ENCODE data around the gene FYCO1. TPM values are rescaled to one million over a fixed set of nuclear protein-coding genes. Genes with fewer than 3 reads are reported as not detected.
A peak's percentile ranks its signal among the peaks of the same experiment; 100 is the strongest.

FYCO1 gene
- total RNA-seq, 3 donors from 2014 or later (not counting 1 experiment from before 2014, with no cell fraction given): 23.0 to 28.4 (median 27.5) TPM

DNA sequence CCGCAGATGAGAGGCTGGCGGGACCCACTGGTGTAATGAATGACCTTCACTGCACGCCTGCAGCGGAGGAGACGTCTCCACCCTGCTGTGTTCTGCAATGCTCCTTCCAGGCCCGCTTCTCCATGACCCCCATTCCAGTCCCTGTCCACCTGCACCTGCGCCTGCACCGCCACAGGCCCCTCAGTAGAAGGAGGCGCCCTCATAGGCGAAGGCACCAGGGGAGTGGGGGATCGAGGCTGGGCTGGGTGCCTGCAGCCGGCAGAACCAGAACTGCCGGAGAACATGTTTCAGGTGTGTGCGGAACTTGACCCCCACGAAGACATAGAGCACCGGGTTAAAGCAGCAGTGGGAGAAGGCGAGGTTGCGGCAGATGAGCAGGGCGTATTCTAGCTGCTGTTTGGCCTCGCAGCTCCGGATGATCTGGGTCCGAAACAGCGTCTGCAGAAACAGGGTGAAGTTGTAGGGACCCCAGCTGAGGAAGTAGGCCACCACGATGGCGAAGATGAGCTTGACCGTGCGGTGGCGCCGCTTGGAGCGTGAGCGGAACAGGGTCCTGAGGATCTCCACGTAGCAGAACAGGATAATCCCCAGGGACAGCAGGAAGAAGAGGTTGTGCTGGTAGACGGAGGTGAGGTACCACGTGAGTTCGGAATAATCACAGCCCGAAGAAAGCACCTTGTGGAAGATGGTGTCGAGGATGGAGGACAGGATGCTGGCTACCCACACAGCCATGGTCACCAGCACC is 25.3 kb upstream of the FYCO1 start:
- Histone ChIP-seq H3K36me3 (ENCODE audit: control insufficient read depth, insufficient read depth, low read length) (no peaks in the 10 kb centered on the region), H3K4me1 (ENCODE audit: control insufficient read depth, insufficient read depth, low read length) (peaks cover 14% of the 10 kb centered on the region), H3K9me3 (ENCODE audit: control insufficient read depth, insufficient read depth, low read length) (no peaks in the 10 kb centered on the region), H3K4me3 (ENCODE audit: low read length) (no peak overlapping the region), H3K27ac (ENCODE audit: low read length) (no peak overlapping the region), H3K27me3 (ENCODE audit: control insufficient read depth, insufficient read depth, low read length) (peaks cover 8% of the 10 kb centered on the region)
- TF ChIP-seq, protein P1, sequence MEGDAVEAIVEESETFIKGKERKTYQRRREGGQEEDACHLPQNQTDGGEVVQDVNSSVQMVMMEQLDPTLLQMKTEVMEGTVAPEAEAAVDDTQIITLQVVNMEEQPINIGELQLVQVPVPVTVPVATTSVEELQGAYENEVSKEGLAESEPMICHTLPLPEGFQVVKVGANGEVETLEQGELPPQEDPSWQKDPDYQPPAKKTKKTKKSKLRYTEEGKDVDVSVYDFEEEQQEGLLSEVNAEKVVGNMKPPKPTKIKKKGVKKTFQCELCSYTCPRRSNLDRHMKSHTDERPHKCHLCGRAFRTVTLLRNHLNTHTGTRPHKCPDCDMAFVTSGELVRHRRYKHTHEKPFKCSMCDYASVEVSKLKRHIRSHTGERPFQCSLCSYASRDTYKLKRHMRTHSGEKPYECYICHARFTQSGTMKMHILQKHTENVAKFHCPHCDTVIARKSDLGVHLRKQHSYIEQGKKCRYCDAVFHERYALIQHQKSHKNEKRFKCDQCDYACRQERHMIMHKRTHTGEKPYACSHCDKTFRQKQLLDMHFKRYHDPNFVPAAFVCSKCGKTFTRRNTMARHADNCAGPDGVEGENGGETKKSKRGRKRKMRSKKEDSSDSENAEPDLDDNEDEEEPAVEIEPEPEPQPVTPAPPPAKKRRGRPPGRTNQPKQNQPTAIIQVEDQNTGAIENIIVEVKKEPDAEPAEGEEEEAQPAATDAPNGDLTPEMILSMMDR (IDR thresholded peaks at IDR 0.05): no peak
- WGBS (ENCODE audit: insufficient coverage): 96% methylated on average over 37 of the region's 37 CpGs
- no peak for ATAC-seq
- no peak for DNase-seq
- intact Hi-C loops (cut with micrococcal nuclease): no loop called here
- H3K4me3 Mint-ChIP-seq: no peak overlapping the region
- H3K4me1 Mint-ChIP-seq: peaks cover 0 to 20% of the 10 kb centered on the region in 2 donors
- H3K27me3 Mint-ChIP-seq (ENCODE audit: low read depth in 2 of 2): peaks cover 34 to 85% of the 10 kb centered on the region in 2 donors
- no peaks in the 10 kb centered on the region for H3K9me3 Mint-ChIP-seq
- no peak overlapping the region for H3K27ac Mint-ChIP-seq
- H3K36me3 Mint-ChIP-seq: no peaks in the 10 kb centered on the region

DNA sequence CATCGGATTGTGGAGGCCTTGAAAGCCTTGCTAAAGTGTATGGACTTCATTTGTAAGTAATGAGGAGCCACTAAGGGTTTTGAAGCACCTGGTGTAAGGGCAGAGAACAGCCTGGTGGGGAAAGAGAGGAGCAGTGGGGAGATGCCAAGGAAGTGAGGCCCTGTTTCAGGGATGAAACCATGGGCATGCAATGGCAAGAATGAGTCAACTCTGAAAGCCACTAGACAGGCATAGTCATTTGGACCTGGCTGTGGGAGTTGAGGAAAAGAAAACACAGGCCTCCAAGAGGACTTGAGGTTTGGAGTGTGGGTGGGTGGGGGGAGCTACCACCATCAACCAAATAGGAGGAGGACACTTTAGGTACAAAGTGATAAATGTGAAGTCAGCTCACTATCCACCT is 24.1 kb upstream of the FYCO1 start:
- Histone ChIP-seq H3K4me3 (ENCODE audit: low read length) (no peak overlapping the region), H3K9me3 (ENCODE audit: control insufficient read depth, insufficient read depth, low read length) (no peaks in the 10 kb centered on the region), H3K36me3 (ENCODE audit: control insufficient read depth, insufficient read depth, low read length) (no peaks in the 10 kb centered on the region), H3K27me3 (ENCODE audit: control insufficient read depth, insufficient read depth, low read length) (peaks cover 8% of the 10 kb centered on the region), H3K4me1 (ENCODE audit: control insufficient read depth, insufficient read depth, low read length) (peaks cover 14% of the 10 kb centered on the region), H3K27ac (ENCODE audit: low read length) (no peak overlapping the region)
- H3K4me3 Mint-ChIP-seq: no peak overlapping the region
- TF ChIP-seq, protein P1 (IDR thresholded peaks at IDR 0.05): no peak
- H3K4me1 Mint-ChIP-seq: peaks cover 0 to 20% of the 10 kb centered on the region in 2 donors
- peaks cover 34 to 94% of the 10 kb centered on the region in 2 donors for H3K27me3 Mint-ChIP-seq (ENCODE audit: low read depth in 2 of 2)
- DNase-seq: no peak
- no peak overlapping the region for H3K27ac Mint-ChIP-seq
- no peak for ATAC-seq
- H3K9me3 Mint-ChIP-seq: no peaks in the 10 kb centered on the region
- H3K36me3 Mint-ChIP-seq: no peaks in the 10 kb centered on the region
- intact Hi-C loops (cut with micrococcal nuclease): no loop called here
- WGBS (ENCODE audit: insufficient coverage): 44% methylated on average over 1 of the region's 1 CpG

DNA sequence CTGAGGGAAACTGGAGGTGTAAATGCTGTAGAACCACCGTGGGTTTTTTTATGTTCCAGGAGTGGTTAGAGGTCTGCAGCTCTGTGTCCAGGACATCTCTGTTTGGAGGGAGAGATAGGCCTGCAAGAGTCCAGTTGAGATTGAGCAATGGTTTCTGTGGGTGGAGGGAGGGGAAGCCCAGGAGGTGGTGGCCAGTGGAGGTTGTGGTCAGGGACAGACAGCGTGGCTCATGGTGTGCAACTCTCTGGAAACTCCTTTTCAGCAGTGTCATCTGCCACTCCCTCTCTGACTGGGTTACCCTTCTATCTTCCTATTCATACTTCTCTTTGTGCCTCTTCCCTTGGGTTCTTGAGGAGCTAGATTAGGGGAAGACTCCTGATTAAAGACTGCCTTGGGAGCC is 22.1 kb upstream of the FYCO1 start:
- no peak overlapping the region for H3K4me3 Mint-ChIP-seq
- H3K9me3 Mint-ChIP-seq: no peaks in the 10 kb centered on the region
- 47% methylated on average over 1 of the region's 2 CpGs for WGBS (ENCODE audit: insufficient coverage)
- intact Hi-C loops (cut with micrococcal nuclease): no loop called here
- Histone ChIP-seq H3K27me3 (ENCODE audit: control insufficient read depth, insufficient read depth, low read length) (peaks cover 8% of the 10 kb centered on the region), H3K4me1 (ENCODE audit: control insufficient read depth, insufficient read depth, low read length) (peaks cover 24% of the 10 kb centered on the region), H3K36me3 (ENCODE audit: control insufficient read depth, insufficient read depth, low read length) (no peaks in the 10 kb centered on the region), H3K4me3 (ENCODE audit: low read length) (no peak overlapping the region), H3K27ac (ENCODE audit: low read length) (no peak overlapping the region), H3K9me3 (ENCODE audit: control insufficient read depth, insufficient read depth, low read length) (no peaks in the 10 kb centered on the region)
- TF ChIP-seq, protein P1 (IDR thresholded peaks at IDR 0.05): no peak
- DNase-seq (peak in 1 of 2 donors; percentile 10), ATAC-seq (peak in 2 of 3 donors; percentile 50 to 79)
- no peak overlapping the region for H3K27ac Mint-ChIP-seq
- peaks cover 14 to 32% of the 10 kb centered on the region in 2 donors for H3K4me1 Mint-ChIP-seq
- no peaks in the 10 kb centered on the region for H3K36me3 Mint-ChIP-seq
- peaks cover 33 to 99% of the 10 kb centered on the region in 2 donors for H3K27me3 Mint-ChIP-seq (ENCODE audit: low read depth in 2 of 2)

Measured in natural killer cell (primary cell).